GM18508 (cell line): ENCODE results near the gene VSIG10L.

Experiments
- ATAC-seq: cut with Tn5 transposase; IDR thresholded peaks from one replicate; pipeline ENCODE4 v1.9.1; 2021; ENCODE audit warnings: moderate number of reproducible peaks; ENCODE audit not compliant: insufficient read depth, unreplicated experiment

VSIG10L gene

DNA sequence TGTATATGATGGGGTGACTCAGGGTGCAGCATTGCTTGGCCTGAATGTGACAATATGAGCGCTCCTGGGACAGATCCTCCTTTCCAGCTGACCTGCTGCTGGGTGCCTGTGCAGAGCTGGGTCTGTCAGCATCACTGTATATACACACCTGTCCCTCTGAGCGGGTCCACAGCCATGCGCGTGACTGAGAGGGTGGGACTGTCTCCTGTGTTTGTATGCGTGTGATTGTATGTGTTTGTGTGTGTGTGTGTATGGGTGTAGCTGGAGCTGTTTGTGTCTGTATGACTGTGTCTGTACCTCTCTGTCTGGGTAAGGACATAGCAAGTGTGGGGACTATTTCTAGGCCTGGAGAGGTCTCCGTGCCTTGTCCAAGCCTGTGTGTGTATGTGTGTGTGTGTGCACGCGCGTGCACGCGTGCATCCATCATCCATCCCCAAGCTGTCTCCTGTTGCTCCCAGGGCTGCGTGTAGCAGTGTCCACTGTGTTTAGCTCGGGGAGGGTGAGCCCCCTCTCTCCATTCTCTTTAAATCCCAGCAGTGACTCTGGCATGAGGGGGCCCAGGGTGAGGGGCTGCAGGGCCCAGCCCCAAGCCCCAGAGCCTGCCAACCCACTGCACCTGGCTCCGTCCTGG, 22.2 kb downstream of the VSIG10L start:
- ATAC-seq = no peak

DNA sequence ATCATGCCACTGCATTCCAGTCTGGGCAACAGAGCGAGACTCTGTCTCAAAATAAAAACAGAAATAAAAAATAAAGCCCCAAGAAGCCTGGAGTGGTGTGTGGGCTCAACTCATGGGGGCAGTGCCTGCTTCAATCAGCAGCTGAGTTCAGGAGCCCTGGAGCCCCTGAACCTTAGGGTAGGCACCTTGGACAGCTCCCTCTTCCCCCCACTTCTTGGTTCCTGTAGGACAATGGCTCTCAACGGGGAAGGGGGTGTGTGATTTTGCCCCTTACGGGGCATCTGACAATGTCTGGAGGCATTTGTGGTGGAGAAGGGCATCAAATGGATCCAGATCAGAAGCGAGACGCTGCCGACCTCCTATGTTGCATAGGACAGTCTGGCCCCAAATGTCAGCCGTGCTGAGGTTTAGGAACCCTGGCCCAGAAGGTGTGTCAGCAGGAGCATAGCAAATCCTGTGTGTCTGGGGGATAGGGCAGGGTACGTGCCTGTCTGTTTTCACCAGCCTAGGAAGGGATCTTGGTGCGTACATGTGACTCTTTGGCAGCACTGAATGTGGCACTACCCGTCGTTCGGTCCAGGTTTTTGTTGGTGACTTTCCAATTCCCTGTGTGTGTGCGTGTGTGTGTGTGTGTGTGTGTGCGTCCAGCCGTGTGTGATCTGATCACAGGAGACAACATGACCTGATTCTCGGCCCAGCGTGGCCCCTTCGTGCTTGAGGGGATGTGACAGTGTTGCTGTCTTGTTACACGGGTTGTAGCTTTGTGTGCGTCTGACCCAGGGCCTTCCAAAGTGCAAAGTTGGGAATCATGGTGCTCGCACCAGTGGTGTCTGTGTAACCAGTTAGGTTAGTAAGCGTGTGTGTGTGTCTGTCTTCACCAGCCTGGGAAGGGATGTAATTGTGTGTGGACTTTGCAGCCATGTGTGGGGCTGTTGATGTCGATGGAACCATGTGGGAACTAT, 23.0 kb downstream of the VSIG10L start:
- ATAC-seq = no peak

DNA sequence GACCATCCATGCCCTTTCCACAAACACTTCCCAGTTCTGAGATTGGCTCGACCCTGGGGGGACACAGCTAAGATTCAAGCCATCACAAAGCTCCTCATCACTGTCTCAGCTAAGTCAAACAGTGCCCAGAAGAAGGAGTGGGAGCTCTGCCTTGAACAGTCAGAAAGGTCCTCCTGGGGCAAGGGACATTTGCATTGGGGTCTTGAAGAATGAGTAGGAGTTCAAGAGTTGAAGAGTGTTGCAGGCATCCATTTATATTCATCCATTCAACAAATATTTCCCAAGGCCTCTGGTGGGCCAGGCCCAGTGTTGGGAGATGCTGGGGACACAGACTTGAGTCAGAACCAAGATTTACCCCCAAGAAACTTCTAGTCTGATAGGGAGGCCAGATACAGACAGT, 24.0 kb downstream of the VSIG10L start:
- ATAC-seq = no peak

DNA sequence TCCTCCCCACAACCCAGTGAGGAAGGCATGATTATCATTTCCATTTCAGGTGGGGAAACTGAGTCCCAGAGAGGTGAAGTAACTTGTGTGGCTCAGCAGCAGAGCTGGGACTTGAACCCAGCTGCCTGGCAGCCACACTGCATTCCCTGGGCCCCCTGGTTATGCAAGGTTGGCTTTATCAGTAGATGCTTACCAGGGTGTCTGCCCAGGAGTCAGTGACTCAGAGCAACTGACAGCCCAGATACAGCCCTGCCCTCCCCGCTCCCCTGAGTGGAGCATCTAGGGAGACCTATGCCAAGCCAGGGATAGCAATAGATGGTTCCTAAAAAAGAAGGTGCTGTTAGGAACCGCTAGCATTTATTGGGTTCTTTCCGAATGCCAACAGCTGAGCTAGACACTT, 24.6 kb downstream of the VSIG10L start:
- ATAC-seq = no peak

DNA sequence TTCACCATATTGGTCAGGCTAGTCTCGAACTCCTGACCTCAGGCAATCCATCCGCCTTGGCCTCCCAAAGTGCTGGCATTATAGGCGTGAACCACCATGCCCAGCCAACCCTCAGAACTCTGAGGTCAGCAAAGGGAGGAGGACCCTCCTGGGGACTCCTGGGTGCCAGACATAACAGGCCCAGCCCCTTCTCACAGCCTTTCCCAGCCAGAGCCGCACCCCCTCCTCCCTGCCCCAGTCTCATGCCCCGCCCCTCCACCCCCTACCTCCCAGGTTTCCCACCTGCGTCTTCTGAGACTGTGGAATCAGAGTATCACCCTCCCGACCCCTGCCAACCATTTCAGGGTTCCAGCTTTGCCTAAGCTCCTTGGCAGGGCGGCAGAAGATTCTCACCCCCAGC, 25.3 kb downstream of the VSIG10L start:
- no peak for ATAC-seq

DNA sequence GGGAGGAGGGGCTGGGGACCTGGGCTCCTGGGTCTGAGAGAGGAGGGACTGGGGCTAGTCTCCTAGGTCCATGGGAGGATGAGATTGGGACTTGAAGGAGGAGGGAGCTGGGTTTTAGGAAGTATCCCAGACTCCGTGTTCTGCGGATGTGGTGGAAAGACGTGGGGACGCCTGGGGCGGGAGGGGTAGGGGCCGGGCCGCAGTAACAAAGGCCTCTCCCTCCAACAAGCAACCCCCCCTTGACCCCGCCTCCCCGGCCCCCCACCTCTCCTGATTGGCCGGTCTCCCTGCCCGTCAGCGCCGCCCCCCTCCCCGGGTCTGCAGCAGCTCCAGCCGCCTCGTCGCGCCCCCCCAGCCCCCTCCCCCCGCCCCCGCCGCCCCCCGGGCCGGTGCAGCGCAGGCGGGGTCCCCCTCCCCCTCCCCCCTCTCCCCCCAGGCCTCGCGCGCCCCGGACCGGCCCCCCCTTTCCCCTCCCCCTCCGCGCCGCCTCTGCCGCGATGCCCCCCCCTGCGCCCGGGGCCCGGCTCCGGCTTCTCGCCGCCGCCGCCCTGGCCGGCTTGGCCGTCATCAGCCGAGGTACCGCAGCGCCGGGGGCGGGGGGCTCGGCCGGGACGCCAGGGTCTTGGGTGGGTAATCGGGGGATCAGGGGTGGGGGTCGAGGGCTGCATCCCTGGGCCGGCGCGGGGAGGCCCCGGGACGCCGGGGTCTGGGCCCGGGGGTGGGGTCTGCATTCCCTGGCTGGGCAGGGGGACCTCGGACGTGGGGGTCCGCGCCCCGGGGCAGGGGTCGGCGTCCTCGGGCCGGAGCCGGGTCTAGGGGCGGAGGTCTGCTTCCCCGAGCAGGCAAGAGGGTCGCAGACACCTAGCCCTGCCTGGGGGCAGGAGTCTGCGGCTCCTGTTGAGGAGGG, 30.3 kb downstream of the VSIG10L start, which contains the start of gene IGLON5:
TSS of gene IGLON5 (plus strand) at position 294 of the 907 bp plus-strand sequence. CDS start at position 498, 204 bp downstream.
- ATAC-seq = no peak

DNA sequence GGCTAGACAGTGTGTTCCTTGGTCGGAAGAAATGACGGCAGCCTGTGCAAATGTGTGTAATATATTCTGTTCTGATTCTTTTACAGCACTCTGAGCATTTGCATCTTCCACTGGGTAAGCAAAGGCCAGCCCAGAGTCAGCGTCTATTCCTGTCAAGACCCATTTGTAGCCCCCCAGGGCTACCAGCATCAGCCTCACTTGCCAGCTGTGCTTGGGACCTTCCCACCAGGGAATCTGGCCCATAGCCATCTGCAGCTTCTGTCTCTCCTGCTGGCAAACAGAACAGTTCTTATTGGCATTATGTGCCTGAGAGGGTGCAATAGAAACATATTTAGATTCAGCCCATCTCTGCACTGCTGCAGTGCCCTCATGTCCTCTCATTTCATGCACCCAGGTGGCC, 36.5 kb downstream of the VSIG10L start:
- no peak for ATAC-seq

DNA sequence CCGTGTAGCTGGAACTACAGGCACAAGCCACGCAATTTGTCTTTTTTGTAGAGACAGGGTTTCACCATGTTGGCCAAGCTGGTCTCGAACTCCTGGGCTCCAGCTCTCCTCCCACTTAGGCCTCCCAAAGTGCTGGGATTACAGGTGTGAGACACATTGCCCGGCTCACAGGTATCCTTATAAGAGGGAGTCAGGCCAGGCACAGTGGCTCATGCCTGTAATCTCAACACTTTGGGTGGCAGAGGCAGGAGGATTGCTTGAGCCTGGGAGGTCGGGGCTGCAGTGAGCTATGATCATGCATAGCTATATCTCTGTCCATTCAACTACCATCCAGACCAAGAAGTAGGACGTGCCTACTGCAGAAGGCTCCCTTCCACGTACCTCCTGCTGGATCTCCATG, 40.7 kb downstream of the VSIG10L start:
- ATAC-seq = no peak

DNA sequence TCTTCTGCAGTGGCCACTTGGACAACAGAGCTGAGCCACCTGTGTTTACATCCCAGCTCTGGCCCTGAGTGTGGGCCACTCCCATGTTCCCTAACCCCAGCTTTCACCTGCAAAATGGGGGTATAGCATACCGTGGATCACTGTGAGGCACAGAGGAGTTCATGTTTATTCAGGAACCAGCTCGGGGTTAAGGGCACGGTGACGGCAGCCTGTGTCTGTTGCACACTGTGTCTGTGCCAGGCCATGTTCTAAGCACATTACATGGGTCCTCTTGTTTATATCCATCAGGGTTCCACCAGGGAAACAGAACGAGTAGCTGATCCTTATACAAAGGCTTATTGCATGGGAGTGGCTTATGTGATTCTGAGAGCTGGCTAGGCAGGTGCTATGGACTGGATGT, 44.5 kb downstream of the VSIG10L start:
- ATAC-seq = no peak

DNA sequence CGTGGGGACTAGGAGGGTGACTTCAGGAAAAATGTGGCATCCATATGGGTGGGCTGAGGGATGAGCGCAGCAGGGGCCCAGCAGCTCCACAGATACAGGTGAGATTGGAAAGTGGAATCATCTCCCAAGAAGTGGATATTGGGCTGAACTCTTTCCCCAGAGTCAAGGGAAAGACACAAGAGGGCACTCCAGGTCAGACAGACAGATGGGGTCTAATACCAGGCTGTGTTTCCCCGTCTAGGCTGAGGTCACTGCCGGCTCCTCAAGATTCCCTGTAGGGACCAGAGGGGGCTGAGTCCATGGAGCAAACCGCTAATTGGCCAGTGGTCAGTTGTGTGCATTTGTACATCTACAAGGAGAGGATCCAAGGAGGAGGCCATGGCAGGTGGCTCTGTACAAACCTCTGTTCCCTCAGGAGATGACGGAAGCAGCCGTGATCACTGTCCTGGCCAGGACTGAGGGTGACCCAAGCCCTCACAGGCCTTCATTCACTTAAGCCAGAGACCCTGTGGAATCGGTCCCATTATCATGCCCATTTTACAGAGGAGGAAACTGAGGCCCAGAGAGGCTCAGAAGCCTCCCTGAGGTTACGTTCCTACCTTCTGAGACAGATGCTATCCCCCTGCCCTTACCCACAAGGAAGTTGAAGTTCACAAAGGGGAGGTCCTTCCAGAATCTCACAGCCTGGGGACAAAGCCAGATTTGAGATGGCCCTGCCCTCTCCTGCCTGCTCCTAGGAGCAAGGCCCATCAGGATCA, 45.4 kb downstream of the VSIG10L start:
- ATAC-seq = no peak

DNA sequence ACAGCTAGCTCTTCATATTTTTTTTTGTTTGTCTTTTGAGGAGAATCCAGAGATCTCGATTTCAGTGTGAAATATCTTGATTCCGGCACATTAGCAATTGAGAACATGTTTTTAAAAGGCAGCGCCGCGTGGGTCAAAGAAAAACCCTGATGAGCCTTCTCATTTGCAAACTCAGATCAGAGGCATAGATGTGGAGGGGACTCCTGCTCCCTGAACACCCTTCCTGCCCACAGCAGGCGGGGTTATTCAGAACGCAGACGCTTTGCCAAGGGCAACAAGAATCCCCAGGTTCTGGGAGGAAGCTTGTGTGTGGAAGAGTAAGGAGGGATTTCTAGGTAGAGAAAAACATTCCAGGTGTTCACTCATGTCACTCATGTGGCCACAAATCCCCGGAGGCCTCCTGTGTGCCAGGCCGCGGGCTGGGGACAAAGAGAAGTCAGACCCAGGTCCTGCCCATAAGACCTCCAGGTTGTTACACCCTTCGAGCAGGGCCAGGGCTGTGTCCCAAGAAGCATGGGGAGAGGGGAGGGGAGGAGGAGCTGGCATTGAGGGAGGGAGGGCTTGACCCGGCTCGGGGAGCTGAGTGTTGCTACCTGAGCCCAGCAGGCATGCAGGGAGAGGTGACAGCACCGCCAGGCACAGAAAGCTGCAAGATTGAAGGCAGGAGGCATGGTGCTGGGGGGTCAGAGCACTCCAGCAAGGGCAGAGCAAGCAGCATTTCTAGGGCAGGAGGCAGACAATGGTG, 46.4 kb downstream of the VSIG10L start:
- ATAC-seq = no peak

DNA sequence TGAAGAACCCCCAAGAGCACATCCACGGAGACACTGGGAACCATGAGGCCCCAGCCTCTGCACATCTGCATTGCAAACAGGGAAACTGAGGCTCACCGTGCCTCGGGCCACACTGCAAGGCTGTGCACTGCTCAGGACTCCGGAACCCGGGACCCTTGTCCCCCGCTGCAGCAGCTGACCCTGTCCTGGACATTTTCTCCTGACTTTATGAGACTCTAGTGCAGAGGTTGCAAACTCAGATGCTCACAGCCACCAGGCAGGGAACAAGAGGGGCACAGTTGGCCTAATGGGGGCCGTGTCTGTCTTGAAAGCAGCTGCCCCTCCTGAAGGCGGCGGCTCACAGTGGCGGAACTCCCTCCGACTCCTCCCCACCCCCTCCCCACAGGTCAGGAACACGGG, 47.0 kb downstream of the VSIG10L start:
- ATAC-seq = no peak

DNA sequence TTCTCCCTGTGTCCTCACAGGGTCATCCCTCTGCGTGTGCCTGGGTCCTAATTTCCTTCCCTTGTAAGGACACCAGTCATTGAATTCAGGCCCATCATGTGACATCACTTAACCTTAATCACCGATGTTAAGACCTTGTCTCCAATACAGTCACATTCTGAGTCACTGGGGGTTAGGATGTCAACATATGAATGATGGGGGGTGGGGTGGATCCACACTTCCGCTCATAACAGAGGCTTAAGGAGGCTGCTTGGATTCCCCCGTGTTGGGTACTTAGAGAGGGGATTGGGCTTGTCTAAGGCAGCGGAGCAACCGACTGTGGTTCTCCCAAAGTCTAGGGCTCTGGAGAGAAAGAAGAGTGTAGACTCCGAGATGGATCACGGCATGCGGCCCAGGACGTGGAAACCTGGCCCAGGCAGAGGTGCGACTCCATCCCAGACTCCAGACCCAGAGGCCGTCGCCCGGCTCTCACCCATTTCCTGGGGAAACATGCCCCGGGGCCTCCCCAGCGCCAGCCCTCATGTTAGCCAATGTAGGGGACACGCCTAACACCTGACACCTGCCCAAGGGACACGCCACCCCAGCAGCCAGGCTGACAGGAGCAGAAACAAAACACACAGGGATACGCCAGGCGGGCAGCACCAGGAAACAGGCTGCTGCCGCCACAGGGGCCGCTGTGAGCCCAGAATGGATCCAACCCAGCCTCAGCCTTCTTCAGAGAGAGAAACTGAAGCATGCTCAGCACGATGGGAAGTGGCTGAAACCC, 47.5 kb downstream of the VSIG10L start:
- no peak for ATAC-seq

DNA sequence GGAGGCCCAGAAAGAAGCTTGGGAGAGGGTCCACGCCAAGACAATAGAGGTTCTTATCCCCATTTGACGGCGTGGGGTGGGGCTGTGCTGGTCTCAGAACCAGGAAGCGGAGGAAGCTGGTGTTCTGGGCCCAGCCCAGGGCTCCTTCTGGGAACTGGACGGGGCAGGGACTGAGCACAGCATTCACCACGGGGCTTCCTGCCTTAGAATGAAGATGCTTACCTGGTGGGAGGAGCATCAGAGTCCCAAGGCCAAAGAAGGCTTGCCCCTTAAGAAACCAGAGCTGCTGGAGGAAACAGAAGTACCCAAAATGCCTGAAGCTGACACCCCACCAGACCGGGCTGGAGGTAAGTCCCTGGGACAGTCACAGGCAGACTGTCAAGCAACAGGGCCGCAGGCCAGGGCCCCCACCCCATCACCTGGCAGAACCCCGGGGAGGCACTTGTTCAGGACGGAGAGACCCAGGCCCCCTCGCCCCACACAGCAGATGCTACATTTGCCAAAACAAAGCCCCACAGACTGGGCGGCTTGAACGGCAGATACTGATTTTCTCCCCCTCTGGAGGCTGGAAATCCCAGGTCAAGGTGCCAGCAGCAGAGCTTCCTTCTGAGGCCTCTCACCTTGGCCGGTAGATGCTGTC, 48.2 kb downstream of the VSIG10L start:
- no peak for ATAC-seq

DNA sequence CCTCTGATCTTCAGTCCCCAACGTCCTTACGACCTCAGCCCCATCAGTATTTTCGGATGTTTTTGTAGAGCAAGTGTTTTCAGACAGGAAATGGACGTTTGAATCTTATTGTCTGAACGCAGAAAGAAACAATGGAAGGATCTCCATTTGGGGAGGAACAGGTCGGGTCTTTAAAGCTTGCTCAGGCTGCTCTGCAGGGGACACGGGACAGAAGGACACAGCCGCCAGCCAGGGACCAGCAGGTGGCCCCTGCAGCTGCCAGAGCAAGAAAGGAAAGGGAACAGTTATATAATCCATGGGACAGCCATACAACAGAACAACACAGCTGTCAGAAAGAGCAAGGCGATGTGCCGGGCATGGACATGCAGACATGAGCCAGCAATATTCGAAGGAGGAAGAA, 49.0 kb downstream of the VSIG10L start:
- ATAC-seq = no peak

DNA sequence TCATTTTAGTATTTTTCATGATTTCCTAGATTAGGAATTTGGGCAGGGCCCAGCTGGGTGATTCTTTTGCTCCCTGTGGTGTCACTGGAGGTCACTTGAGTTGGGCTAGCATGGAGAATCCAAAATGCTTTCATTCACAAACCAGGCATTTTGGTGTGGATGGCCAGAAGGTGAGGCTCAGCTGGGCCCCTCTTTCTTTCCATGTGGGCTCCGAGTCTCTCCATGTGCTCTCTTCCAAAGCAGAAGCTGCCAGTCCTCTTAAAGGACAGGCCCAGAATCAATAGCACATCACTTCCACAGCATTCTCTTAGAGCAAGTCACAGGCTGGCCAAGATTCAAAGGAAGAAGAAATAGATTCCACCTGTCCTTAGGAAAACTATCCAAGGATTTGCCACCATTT, 52.3 kb downstream of the VSIG10L start:
- no peak for ATAC-seq

DNA sequence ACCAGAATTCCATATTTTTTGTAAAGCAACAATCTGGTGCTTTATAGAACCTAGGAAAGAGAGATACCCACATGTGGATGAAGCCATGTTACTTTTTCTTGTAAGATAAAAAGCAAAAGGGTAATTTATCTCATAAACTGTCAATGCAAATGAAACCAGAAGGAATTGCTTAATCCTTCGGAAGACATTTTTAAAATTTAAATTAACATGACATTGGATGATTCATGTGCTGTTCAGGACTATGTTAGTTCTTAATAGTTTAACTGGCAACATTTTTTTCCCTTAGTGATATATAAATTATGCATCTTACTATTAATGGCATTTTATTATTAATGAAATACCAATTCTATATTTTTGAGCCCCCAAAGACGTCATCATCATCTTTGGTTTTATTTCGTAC, 56.3 kb downstream of the VSIG10L start:
- ATAC-seq = no peak

DNA sequence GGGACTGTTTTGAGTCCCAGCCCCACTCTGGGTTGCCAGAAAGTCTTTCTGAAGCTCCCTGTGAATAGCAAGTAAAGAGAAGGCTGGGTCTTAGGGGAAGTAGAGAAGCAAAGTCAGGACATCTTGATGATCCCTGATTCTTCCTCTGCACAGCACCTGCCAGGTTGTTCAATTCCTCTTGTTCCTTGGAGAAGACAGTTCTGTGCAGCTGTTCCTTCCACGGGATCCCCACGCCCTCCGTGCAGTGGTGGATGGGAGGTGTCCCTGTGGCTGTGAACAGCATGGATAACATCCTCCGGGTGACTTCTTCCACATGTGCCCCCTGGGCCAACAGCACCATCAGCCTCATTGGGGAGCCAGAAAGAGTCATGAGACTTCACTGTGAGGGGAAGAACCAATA, 59.6 kb downstream of the VSIG10L start:
- ATAC-seq = no peak
